HAP-1 (cell line): Measurements from ENCODE around the gene TSPAN6.

ENCODE experiments used
- DNase-seq, 2 experiments: peaks; one replicate each; pipeline ENCODE4 v3.0.0-alpha.2; 2016 to 2020; ENCODE audit warnings: low spot score in 2 of 2
- H3K27me3 ChIP-seq: fragments of 250-450 bp; sonication (Bioruptor Pico); 2 replicates; pipeline ENCODE4 v1.5.1; 2020; ENCODE audit warnings: low read depth, mild to moderate bottlenecking, moderate library complexity
- H3K36me3 ChIP-seq: fragments of 250-450 bp; sonication (Bioruptor Pico); replicated peaks from 2 replicates; pipeline ENCODE4 v1.5.1; 2020; ENCODE audit warnings: mild to moderate bottlenecking
- H3K4me1 ChIP-seq: fragments of 250-450 bp; sonication (Bioruptor Pico); 2 replicates; pipeline ENCODE4 v1.5.1; 2020; ENCODE audit warnings: mild to moderate bottlenecking
- H3K4me3 ChIP-seq: fragments of 250-450 bp; sonication (Bioruptor Pico); 2 replicates; pipeline ENCODE4 v1.5.1; 2020; ENCODE audit warnings: mild to moderate bottlenecking, moderate library complexity
- H3K9me3 ChIP-seq: fragments of 250-450 bp; sonication (Bioruptor Pico); 2 replicates; pipeline ENCODE4 v1.5.1; 2020; ENCODE audit warnings: mild to moderate bottlenecking, moderate library complexity
- in situ Hi-C: fragments of 300-500 bp; cut with MboI; formaldehyde crosslinking; loops from 3 replicates; pipeline ENCODE4 v1.14.3; 2020; ENCODE audit warnings: low sequenced_read_pairs, inconsistent platforms, mixed read lengths

The TSPAN6 gene

GRCh38 chrX:100591256-100592051, 45.2 kb downstream of the TSPAN6 start:
- Histone ChIP-seq H3K9me3 (no peaks in the 10 kb centered on the region), H3K27me3 (no peaks in the 10 kb centered on the region), H3K4me3 (no peak overlapping the region), H3K4me1 (peaks cover 39% of the 10 kb centered on the region), H3K36me3 (no peaks in the 10 kb centered on the region)
- in situ Hi-C loops = no loop called here
- no peak for DNase-seq

- H3K4me3 ChIP-seq = no peak overlapping the region
- in situ Hi-C loops = no loop called here
- no peaks in the 10 kb centered on the region for H3K9me3 ChIP-seq
- no peaks in the 10 kb centered on the region for H3K36me3 ChIP-seq
- H3K27me3 ChIP-seq = no peaks in the 10 kb centered on the region
- DNase-seq = no peak
- peaks cover 7% of the 10 kb centered on the region for H3K4me1 ChIP-seq
Measured at GRCh38 chrX:100587861-100588260, 48.7 kb downstream of the TSPAN6 start.

- in situ Hi-C loops = no loop called here
- H3K36me3 ChIP-seq = no peaks in the 10 kb centered on the region
Measured at GRCh38 chrX:100586747-100587146, 49.9 kb downstream of the TSPAN6 start.

GRCh38 chrX:100584611-100585010, 52.0 kb downstream of the TSPAN6 start, which contains the start of gene TNMD:
Gene TNMD (plus strand): TSS chrX:100584936. CDS start chrX:100585019, 83 bp downstream.
- no peaks in the 10 kb centered on the region for H3K27me3 ChIP-seq
- H3K4me3 ChIP-seq = no peak within 1 kb of the TSS
- DNase-seq = no peak
- no peaks in the 10 kb centered on the region for H3K36me3 ChIP-seq
- no peaks in the 10 kb centered on the region for H3K9me3 ChIP-seq
- H3K4me1 ChIP-seq = peaks cover 17% of the 10 kb centered on the region
- in situ Hi-C loops = no loop called here

More at GRCh38 chrX:100586747-100587146, 49.9 kb downstream of the TSPAN6 start:
- DNase-seq = no peak
- Histone ChIP-seq H3K9me3 (no peaks in the 10 kb centered on the region), H3K4me3 (no peak overlapping the region), H3K4me1 (peaks cover 11% of the 10 kb centered on the region), H3K27me3 (no peaks in the 10 kb centered on the region)
